HG02885 (cell line): ENCODE results near the gene PABPN1L.

ENCODE experiments used
- ATAC-seq: cut with Tn5 transposase; IDR thresholded peaks from one replicate; pipeline ENCODE4 v1.9.1; 2021; ENCODE audit warnings: mild to moderate bottlenecking; ENCODE audit not compliant: unreplicated experiment, poor library complexity

The PABPN1L gene

DNA sequence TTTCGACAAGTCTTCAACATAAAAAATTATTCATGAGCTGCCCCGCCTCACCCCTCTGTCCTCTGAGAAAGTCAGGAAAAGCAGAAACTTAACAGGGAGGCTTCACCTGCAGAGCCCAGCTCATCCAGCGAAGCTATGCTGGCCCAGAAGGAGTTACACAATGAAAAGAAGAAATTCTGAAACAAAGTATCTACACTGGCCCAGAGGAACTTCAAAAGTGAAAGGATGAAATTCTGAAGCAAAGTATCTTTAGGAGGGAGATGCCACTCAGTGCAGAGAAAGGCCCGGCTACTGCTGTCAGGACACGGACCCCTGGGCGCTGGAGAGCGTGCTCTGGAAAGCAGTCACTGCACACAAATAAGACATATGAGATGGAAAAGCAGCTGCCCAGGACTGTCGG lies 11.3 kb downstream of the PABPN1L start:
- no peak for ATAC-seq

DNA sequence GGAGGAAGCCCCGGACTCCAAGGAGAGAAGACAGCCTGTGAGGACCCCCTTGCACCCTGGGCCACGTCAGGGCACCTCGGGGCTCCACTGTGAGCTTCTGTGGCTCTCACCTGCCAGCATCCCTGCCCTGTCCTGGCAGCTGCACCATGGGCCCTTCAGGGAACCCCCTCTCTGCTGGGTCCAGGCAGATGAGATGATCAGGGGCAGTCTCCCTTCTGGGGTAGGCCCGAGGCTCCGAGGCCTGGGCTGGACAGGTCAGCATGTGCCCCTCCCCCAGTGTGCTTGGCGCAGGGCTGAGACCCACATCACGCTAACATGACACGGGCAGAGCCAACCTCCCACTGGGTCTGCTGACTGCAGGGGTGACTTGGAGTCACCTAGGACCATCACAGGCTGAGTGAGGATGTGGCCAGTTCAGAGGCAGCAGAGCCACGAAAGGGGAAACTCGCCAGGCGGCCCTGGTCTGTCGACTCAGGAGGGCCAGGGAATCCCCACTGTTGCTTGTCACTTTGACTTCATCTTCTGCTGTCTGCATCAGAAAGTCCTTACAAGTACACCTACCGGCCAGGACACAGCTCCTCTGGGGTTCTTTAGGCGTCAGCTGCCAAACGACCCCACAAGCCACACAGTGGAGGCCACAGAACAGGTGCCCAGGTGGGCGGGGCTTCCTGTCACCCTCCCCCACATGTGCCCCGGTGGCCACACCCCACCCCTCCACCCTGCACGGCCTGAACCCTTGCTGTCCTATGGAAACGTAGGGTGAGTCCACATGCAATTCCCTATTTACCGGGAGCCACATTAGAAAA lies 12.0 kb downstream of the PABPN1L start:
- ATAC-seq: no peak

DNA sequence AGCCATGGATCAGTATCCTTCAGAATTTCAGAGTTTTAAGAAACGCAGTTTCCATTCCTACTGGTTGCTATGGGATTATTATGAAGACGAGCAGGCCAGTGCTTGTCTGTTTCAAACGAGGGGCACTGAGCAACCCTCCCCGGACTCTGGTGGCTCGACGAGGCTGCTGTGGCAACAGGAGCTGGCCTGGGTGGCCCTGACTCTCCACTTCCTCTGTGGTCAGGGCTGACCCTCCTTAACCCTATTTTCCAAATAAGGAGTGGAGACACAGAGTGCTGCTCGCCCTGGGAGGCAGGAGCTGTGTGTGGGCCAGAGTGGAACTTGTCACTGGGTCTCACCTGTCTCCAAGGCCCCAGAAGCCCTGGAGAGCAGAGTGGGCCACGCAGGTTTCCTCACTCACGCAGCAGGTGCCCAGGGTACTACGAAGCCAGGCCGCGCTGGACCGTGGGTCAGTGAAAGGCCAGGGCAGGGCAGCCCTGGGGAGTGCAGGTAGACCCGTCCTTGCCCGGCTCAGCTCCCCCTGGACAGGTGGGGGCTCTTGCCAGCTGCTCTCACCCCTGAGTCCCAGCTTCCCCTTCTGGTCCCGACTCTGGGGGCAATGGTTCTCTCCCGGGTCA lies 13.0 kb downstream of the PABPN1L start:
- no peak for ATAC-seq

DNA sequence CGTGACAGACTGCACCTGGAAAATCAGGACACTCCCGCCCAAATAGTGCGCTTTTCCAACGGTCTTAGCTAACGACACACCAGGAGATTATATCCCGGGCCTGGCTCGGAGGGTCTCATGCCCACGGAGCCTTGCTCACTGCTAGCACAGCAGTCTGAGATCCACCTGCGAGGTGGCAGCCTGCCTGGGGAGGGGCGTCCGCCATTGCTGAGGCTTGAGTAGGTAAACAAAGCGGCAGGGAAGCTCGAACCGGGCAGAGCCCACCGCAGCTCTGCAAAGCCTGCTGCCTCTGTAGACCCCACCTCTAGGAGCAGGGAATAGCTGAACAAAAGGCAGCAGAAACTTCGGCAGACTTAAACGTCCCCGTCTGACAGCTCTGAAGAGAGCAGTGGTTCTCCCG lies 14.8 kb downstream of the PABPN1L start:
- no peak for ATAC-seq

DNA sequence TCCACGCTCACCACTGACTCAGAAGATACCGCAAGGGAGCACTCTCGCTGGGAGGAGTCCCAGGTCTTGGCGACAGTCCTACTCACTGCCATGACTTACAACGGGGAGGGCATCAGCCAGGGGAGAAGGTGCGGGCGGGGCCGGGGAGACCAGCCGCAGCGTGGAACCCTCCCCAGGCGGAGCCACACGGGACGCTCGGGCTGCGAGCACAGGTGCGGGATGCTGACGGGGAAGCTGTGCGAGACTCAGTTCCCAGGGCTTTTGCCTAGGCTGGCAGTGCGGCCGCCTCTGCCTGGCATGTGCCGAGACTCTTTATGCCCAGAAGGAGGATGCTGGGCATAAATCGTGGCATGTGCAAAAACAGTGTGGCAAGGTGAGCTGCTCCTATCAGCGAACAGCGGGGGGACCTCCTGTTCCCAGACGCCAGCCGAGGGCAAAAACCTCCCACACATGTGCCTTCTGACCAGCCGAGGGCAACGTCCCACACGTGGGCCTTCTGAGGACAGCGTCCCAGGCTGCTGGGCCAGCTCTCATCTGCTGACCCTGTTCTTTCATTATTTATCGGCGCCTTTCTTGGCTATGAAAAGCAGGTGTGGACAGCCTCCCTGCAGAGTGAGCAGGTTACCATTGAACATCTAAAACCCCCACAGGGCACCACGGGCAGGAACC lies 15.8 kb downstream of the PABPN1L start:
- ATAC-seq: no peak

DNA sequence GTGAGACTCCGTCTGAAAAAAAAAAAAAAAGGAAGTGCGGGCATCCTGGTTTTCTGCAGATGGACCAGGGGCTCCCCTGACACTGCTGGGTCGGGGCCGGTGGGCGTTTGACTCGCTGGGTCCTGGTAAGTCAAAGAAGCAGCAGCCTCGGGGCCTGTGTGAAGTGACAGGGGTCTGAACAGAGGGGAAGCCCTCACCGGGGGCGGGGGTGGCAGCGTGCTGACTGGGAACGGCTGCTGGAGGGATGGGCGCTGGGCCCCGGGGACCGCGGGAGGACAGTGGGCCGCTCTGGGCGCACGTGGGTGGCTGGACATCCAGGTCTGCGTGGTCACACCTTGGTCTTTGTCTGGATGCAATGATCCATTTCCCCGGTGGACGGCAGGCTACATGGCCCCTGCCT lies 17.9 kb downstream of the PABPN1L start:
- ATAC-seq: no peak

DNA sequence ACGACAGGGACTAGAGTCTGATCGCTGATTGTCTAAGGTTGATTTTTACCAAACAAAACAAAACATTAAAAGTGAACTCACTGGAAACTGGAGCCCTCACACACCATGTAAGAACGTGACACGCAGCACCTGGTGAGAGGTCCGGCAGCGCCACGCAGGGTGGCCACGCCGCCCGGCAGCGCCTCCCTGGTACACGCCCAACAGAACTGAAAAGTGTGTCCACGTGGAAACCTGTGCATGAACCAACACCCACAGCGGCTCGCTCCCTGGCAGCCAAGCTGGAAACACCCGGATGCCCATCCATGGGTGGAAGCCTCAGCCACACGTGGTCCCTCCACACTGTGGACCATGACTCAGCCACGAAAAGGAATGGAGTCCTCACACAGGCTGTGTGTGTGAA lies 18.8 kb downstream of the PABPN1L start:
- no peak for ATAC-seq

DNA sequence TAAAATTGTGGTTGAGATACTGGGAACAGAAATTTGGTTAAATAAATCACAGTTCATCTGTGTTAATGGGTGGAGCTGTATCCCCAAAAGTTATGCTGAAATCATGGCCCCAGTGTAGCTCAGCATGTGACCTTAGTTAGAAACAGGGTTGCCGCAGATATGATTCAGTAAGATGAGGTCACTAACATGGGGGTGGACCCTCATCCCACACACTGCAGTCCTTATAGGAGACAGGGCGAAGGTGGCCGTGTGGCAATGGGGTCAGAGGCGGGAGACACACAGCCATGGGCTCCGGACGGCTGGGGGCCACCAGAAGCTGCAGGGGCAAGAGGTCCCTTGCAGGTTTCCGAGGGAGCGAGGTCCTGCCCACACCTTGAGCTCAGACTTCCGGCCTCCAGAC lies 20.4 kb downstream of the PABPN1L start:
- ATAC-seq: no peak

DNA sequence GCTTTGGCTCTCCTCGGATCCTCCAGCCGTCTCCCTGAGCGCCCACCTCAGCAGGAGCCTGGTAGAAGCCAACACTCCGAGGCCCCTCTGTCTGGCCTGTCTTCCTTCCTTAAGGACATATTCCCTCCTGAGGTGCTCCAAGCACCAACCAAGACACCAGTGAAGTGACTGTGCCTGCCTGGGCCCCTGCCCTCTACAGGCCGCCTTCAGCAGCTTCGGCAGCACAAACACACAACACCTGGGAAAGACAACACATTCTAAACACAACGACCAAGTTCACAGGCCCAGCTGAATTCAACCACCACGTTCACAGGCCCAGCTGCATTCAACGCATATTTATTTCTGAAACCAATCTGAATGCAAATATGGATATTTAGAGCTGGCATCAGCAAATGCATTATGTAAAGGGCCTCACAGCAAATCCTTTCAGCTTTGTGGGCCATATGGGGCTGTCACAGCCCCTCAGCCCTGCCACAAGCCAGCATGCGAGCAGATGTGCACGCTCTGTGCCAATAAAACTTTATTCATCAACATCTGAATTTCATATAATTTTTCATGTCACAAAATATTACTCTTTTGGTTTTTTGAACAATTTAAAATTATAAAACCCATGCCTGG lies 21.9 kb downstream of the PABPN1L start:
- no peak for ATAC-seq

DNA sequence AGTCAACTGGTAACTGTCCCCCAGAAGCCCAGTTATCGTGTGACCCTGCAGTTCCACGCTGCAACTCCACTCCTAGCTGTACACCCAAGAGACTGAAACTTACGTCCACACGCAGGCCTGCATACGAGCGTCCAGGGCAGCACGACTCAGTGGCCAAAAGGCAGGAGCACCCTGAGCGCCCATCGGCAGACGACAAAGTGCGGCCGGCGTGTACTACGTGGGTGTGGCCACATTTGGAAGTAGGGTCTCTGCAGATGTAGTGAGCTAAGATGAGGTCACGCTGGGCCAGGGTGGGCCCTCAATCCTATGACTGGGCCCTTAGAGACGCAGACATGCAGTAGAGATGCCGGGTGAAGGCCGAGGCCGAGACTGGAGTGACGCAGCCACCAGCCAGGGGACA lies 23.2 kb downstream of the PABPN1L start:
- no peak for ATAC-seq

DNA sequence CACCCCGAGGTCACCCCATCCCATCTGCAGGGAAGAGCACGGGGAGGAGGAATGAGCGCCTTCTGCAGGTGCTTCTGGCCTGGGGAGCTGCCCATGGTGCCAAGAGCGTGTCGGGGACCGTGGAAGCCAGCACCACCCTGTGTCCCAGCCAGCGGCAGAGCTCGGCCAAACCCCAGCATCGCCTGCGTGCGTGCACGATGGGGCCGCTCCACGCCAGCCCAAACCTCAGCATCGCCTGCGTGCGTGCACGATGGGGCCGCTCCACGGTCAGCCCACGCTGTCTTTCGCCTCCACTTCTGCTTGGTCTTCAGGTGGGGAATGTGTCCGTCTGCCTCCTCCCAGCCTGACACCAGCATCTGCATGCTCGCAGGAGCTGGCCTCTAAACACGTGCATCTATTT lies 23.7 kb downstream of the PABPN1L start:
- ATAC-seq: no peak

DNA sequence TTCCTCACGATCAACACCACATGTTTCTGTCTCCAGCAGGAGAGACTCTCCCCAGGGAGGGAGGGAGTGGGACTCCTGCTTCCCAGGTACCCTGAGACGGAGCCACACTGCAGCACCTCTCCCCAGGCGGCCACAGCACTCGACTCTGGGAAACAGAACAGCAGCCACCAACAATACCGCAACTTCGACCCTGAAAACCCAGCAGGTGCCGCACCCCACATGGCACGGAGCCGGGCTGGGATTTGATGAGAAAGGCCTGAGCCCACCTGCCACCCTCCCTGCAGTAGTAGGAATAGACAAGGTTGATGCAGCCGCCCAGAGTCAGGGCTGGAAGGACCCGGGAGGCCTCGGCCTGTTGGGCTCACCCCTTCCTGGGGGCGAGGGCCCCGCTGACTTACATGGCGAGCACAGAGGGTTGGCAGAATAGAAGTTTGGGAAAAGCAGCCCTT lies 24.1 kb downstream of the PABPN1L start:
- no peak for ATAC-seq

DNA sequence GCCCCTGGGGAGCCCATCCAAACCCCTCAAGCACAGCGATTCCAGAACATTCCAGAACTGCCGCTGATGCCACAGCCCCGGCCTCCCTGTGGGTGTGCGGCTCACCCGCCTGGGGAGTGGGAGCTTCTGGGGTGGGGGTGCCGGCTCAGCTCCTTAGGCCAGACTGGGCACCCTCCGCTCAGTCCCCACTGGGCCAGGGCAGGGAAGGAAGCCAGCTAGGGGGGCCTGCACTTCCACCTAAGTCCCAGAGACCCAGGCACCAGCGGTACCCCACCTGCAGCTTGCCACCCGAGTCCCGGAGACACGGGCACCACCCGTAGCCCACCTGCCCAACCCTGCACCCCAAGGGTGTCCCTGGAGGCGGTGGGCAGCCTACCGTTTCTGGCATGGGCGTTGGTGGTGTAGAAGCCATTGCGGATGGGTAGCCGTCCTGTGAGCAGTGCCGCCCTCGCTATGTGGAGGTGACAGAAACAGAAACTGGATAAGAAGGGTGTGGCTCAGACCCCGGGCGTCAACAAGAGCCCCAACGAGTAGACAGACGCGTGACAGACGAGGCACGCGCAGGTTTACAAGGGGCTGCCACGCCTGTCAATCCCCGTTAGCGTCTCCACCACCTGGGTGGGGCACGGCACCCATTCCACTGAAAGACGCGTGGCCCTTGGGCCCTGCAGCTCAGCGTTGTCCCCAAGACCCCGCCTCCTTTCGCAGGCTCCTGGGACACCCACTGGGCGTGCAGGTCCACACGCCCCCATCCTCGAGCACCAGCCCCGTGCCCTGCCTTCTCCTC lies 24.7 kb downstream of the PABPN1L start:
- ATAC-seq: no peak

DNA sequence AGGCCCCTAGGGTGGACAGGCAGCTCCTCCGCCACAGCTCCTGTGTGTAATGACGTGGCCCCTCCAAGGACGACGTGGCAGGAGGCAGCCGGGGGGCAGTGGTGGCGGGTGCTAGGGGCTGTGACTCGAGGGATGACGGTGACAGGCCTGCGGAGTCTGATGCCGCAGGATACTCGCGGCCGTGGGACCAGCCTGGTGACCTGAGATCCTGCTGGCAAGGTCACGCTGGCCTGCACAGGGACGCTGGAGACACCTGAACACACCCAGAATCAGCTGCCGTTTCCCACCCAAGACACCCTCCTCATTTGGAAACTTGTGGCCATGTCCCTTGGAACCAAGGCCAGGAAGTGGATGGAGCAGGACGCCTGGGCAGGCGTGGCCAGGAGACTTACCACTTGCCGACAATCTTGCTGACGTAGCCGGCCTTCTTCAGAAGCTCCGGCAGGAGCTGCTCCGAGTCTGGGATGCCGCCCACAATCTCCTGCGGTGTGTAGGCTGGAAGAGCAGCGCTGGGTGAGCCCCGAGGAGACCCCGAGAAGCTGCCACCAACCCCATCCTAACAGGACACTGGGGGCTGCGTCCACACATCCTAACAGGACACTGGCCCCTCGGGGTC lies 25.8 kb downstream of the PABPN1L start:
- ATAC-seq: no peak

DNA sequence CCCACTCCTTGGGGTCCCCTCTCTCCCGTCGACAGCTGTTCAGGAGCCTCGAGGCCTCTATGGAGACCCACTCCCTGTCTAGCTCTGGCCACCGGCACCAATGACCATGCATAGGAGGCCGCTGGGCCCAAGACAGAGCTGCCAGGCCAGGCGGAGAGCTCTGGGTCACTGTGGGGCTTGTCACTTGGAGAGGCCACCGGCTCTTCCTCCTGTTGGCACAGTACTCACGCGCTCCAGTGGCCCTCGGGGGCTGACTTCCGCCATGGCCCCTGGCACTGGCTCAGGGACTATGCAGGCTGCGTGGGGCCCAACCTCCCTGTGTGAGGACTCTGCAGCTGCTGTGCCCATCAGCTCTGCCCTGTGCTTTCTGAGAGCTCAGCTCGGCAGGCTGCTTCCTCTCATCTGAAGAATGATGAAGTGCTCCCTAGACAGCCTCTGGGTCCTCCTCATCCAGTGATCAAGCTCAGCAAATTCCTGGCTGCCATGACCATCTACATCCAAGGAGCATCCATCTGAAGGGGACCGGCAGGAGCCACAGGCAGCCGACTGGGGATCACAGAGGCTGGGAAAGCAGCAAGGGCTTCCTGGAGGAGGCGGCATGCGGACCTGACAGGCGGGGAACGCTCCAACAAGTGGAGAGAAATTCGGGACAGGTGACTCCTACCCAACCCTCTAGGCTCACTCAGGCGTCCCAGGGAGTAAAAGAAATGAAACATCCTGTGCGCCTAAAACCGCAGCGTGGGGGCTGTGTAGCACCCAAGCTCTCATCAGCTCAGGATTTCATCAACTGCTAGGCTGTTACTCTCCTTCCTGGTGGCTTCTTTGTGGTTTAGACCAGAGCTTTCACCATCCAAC lies 26.5 kb downstream of the PABPN1L start:
- ATAC-seq: no peak

DNA sequence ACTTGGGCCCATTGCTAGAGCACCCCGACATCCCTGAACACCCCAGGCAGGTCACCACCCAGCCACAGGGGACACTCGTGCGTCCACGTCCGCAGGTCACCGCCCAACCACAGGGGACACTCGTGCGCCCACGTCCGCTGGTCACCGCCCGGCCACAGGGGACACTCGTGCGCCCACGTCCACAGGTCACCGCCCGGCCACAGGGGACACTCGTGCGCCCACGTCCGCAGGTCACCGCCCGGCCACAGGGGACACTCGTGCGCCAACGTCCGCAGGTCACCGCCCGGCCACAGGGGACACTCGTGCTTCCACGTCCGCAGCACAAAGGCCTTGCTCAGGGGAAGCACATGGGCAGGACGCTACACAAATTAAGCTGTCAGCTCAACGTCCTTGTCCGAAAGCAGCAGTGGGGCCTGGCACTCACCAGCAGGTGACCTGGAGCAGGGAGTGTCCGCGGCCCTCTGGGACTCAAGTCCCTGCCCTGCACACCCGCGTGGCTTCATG lies 27.4 kb downstream of the PABPN1L start:
- ATAC-seq: no peak

DNA sequence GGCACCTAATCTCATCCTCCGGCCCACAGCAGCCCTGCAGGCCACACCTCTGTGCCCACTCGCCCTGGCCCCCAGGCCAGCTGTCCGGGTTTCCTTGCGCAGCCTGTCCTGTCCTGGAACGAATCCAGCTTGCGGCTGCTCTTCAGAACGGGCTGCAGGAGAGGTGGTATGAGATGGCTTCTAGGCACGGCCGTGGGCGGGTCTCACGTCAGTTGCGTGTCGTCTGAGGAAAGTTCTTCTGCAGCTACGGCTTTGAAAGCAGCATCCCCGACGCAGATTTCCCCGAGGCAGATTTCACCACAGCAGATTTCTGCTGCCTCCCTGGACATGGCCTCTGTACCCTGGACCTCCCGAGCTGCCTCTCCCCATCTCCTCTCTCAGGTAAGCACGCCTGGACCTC lies 27.9 kb downstream of the PABPN1L start:
- no peak for ATAC-seq

DNA sequence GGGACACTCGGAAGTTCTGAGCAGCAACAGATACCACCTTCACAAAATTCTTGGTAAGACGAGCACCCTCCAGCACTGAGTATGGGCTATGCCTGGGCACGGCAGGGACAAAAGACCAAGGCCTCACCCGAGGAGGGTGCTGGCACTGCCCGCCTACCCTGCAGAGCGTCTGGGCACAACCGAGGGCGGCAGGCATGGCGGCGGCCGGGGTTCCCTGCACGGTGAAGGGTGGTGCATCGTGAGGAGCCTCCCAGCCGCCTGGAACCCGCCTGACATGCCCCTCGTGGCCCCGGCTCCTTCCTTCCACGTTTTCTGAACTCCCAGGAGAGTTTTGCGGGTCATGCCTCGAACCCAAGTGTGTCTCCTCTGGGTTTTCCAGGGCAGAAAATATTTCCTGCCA lies 28.7 kb downstream of the PABPN1L start:
- ATAC-seq: no peak

DNA sequence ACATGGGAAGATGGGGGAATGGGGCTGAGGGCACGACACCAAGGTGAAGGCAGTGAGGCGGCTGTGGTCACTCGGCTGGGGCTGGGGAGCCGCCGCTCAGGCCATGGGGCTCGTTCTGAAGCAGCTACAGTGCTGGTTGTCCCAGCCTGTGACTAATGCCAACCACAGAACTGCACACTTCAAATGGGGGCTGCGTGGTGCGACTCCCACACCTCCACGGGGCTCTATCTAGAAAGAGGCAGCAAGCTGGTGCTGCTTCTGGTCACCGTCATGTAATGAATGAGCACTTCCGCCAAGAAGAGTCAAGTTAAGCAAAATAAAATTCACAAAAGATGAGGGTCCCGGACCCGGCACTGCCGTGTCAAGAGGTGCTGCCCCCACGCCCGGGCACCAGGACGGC lies 29.7 kb downstream of the PABPN1L start:
- no peak for ATAC-seq
